NCI-H345 (cell line): ENCODE results near the gene METTL9.
"Not testable (repeated sequence)": the region's sequence is repeated elsewhere in the genome, so short reads cannot be mapped to it uniquely, and the experiment has no call there.

Experiments
- DNase-seq: peaks from one replicate; lab custom pipeline; 2025; lab: John Stamatoyannopoulos, UW

The METTL9 gene

GRCh38 chr16:21611198-21611555 lies 11.8 kb downstream of the METTL9 start:
- DNase-seq, result no peak

- no peak for DNase-seq
Observed at GRCh38 chr16:21611556-21612384, 12.4 kb downstream of the METTL9 start.

GRCh38 chr16:21613361-21613760 lies 14.0 kb downstream of the METTL9 start:
- no peak for DNase-seq

GRCh38 chr16:21613781-21614180 lies 14.4 kb downstream of the METTL9 start:
- no peak for DNase-seq

GRCh38 chr16:21614896-21615295 lies 15.5 kb downstream of the METTL9 start:
- DNase-seq, result no peak

GRCh38 chr16:21617607-21618006 lies 18.2 kb downstream of the METTL9 start:
- DNase-seq, result no peak

GRCh38 chr16:21618281-21618680 lies 18.9 kb downstream of the METTL9 start:
- no peak for DNase-seq

GRCh38 chr16:21619765-21620425 lies 20.5 kb downstream of the METTL9 start:
- DNase-seq, result no peak

- DNase-seq, result no peak
Observed at GRCh38 chr16:21620592-21620991, 21.2 kb downstream of the METTL9 start.

- DNase-seq, result no peak
Observed at GRCh38 chr16:21622545-21622944, 23.2 kb downstream of the METTL9 start.

- no peak for DNase-seq
Observed at GRCh38 chr16:21625026-21625425, 25.6 kb downstream of the METTL9 start.

GRCh38 chr16:21626659-21627277 lies 27.4 kb downstream of the METTL9 start:
- no peak for DNase-seq

GRCh38 chr16:21628121-21628726 lies 28.8 kb downstream of the METTL9 start:
- no peak for DNase-seq

GRCh38 chr16:21628772-21629171 lies 29.4 kb downstream of the METTL9 start:
- DNase-seq, result no peak

GRCh38 chr16:21629616-21630539 lies 30.5 kb downstream of the METTL9 start:
- DNase-seq, result not testable (repeated sequence)

- not testable (repeated sequence) for DNase-seq
Observed at GRCh38 chr16:21630866-21631265, 31.5 kb downstream of the METTL9 start.

GRCh38 chr16:21631376-21631775 lies 32.0 kb downstream of the METTL9 start:
- not testable (repeated sequence) for DNase-seq

GRCh38 chr16:21631951-21632575 lies 32.7 kb downstream of the METTL9 start:
- DNase-seq, result not testable (repeated sequence)

- no peak for DNase-seq
Observed at GRCh38 chr16:21634216-21634615, 34.8 kb downstream of the METTL9 start.

GRCh38 chr16:21635694-21636093 lies 36.3 kb downstream of the METTL9 start:
- not testable (repeated sequence) for DNase-seq
